Suprapubic skin (tissue), 4 donors: ENCODE data around the gene CRISP2. TPM values are rescaled to one million over a fixed set of nuclear protein-coding genes. Genes with fewer than 3 reads are reported as not detected.

Experiments
- DNase-seq, 2 donors: peaks; one replicate each; pipeline ENCODE4 v3.0.0-alpha.2; 2019; ENCODE audit warnings: low spot score in 2 of 2
- H3K27ac ChIP-seq: fragments of 200-600 bp; sonication (generic); one replicate; pipeline ENCODE4 v1.5.1; 2019
- H3K27me3 ChIP-seq: fragments of 200-600 bp; sonication (generic); one replicate; pipeline ENCODE4 v1.5.1; 2019
- H3K36me3 ChIP-seq: fragments of 200-600 bp; sonication (generic); one replicate; pipeline ENCODE4 v1.5.1; 2019
- H3K4me1 ChIP-seq: fragments of 200-600 bp; sonication (generic); one replicate; pipeline ENCODE4 v1.5.1; 2019
- H3K4me3 ChIP-seq: fragments of 200-600 bp; sonication (generic); one replicate; pipeline ENCODE4 v1.5.1; 2019; ENCODE audit warnings: mild to moderate bottlenecking
- H3K9me3 ChIP-seq: fragments of 200-600 bp; sonication (generic); one replicate; pipeline ENCODE4 v1.5.1; 2019
- EP300 ChIP-seq: sonication (generic); formaldehyde crosslinking; IDR thresholded peaks from one replicate; pipeline ENCODE4 v1.6.1; 2017; ENCODE audit warnings: antibody characterized with exemption
- POLR2A ChIP-seq, 2 donors: fragments of 450-650 bp; IDR thresholded peaks; one replicate each; pipeline ENCODE4 v1.6.1; 2017; ENCODE audit warnings: antibody characterized with exemption in 2 of 2, mild to moderate bottlenecking in 2 of 2, moderate library complexity in 2 of 2
- POLR2AphosphoS5 ChIP-seq, 3 donors: sonication (generic); formaldehyde crosslinking; IDR thresholded peaks; one replicate each; pipeline ENCODE4 v1.6.1; 2017; ENCODE audit warnings: antibody characterized with exemption in 3 of 3
- whole genome bisulfite sequencing: methylation state at CpG from one replicate; pipeline ENCODE4 v1.1.5; 2018; 5-methylcytosine and 5-hydroxymethylcytosine counted together
- total RNA-seq, 4 donors: library from RNA; depleted of rRNA; stranded (reverse); fragments of >200 nt; gene quantifications; one replicate each; pipeline ENCODE4 v1.1.0, GENCODE V29; 2016
- TF ChIP-seq, protein P1 (sequence below), 2 donors: fragments of 200-600 bp in 1 of 2; fragments of 450-650 bp in 1 of 2; sonication (generic) in 1 of 2; IDR thresholded peaks; one replicate each; pipeline ENCODE4 v1.5.1; 2016 to 2019; ENCODE audit warnings: antibody characterized with exemption in 2 of 2, mild to moderate bottlenecking in 1 of 2, moderate library complexity in 1 of 2

CRISP2 gene
- total RNA-seq, 4 donors from 2014 or later, result 0.59 TPM; not detected in 3

GRCh38 chr6:49662231-49662891 is 51.0 kb downstream of the CRISP2 start:
- 80% methylated on average over 1 of the region's 1 CpG for WGBS
- no peak for DNase-seq
- Histone ChIP-seq H3K4me3 (no peak overlapping the region), H3K4me1 (no peaks in the 10 kb centered on the region), H3K36me3 (no peaks in the 10 kb centered on the region), H3K27me3 (no peaks in the 10 kb centered on the region), H3K27ac (no peak overlapping the region), H3K9me3 (no peaks in the 10 kb centered on the region)
- TF ChIP-seq POLR2A (IDR thresholded peaks at IDR 0.05) (no peak), POLR2AphosphoS5 (IDR thresholded peaks at IDR 0.05) (no peak), EP300 (no peak)
- TF ChIP-seq, protein P1, sequence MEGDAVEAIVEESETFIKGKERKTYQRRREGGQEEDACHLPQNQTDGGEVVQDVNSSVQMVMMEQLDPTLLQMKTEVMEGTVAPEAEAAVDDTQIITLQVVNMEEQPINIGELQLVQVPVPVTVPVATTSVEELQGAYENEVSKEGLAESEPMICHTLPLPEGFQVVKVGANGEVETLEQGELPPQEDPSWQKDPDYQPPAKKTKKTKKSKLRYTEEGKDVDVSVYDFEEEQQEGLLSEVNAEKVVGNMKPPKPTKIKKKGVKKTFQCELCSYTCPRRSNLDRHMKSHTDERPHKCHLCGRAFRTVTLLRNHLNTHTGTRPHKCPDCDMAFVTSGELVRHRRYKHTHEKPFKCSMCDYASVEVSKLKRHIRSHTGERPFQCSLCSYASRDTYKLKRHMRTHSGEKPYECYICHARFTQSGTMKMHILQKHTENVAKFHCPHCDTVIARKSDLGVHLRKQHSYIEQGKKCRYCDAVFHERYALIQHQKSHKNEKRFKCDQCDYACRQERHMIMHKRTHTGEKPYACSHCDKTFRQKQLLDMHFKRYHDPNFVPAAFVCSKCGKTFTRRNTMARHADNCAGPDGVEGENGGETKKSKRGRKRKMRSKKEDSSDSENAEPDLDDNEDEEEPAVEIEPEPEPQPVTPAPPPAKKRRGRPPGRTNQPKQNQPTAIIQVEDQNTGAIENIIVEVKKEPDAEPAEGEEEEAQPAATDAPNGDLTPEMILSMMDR (IDR thresholded peaks at IDR 0.05), result no peak

- TF ChIP-seq POLR2A (IDR thresholded peaks at IDR 0.05) (no peak), EP300 (no peak), POLR2AphosphoS5 (IDR thresholded peaks at IDR 0.05) (no peak)
- TF ChIP-seq, protein P1 (IDR thresholded peaks at IDR 0.05), result no peak
- no peaks in the 10 kb centered on the region for H3K9me3 ChIP-seq
- no peaks in the 10 kb centered on the region for H3K27me3 ChIP-seq
- no peak overlapping the region for H3K27ac ChIP-seq
- H3K36me3 ChIP-seq, result no peaks in the 10 kb centered on the region
- H3K4me3 ChIP-seq, result no peak overlapping the region
- H3K4me1 ChIP-seq, result no peaks in the 10 kb centered on the region
- WGBS, result 100% methylated on average over 1 of the region's 1 CpG
- DNase-seq, result no peak
These were observed 59.4 kb downstream of the CRISP2 start for GRCh38 chr6:49653942-49654341.

DNA sequence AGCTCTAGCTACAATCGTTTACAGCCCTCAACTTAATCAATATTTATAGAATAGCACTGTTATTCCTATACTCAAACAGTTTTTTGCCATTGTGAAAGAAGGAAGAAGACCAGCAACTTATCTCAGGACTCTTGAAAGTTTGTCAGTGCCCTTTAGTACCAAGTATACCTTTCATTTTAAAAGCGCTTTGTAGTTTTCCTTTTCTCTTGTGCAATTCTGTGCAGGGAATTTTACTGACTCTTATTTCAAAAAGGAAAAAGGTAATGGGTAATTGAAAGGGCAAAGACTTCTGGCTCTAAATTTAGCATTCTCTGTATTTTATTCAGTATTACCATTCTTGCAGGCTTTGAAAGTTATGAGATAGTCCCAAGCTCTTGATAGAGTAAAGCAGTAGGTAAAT is 59.9 kb downstream of the CRISP2 start:
- no peak for DNase-seq
- Histone ChIP-seq H3K27me3 (no peaks in the 10 kb centered on the region), H3K27ac (no peak overlapping the region), H3K9me3 (no peaks in the 10 kb centered on the region), H3K36me3 (no peaks in the 10 kb centered on the region), H3K4me3 (no peak overlapping the region), H3K4me1 (no peaks in the 10 kb centered on the region)
- TF ChIP-seq, protein P1 (IDR thresholded peaks at IDR 0.05), result no peak
- TF ChIP-seq EP300, result no peak
- no peak for TF ChIP-seq POLR2AphosphoS5 (IDR thresholded peaks at IDR 0.05)
- TF ChIP-seq POLR2A (IDR thresholded peaks at IDR 0.05), result no peak
- WGBS, result 87% methylated on average over 2 of the region's 2 CpGs

DNA sequence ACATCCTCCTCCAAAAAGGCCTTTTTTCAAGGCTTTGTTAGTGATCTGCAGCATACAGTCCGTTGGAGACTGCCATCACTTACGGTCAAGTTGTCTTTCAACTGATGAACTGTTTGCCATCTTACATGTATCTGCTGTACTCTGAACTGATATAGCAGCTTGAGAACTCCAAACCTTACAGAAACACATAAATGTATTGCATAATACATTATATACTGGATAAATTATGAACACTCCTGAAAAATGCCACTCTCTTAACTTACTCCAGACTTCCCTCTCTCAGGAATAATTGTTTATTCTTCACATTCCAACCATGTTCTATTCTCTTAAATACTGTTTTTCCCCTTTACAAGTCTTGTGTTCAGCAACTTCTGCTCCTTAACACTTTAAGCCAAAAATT is 62.1 kb downstream of the CRISP2 start:
- no peak for DNase-seq
- Histone ChIP-seq H3K27ac (no peak overlapping the region), H3K4me1 (no peaks in the 10 kb centered on the region), H3K27me3 (no peaks in the 10 kb centered on the region), H3K36me3 (no peaks in the 10 kb centered on the region), H3K4me3 (no peak overlapping the region), H3K9me3 (no peaks in the 10 kb centered on the region)
- WGBS, result 79% methylated on average over 2 of the region's 2 CpGs
- TF ChIP-seq POLR2A (IDR thresholded peaks at IDR 0.05) (no peak), POLR2AphosphoS5 (IDR thresholded peaks at IDR 0.05) (no peak), EP300 (no peak)
- TF ChIP-seq, protein P1 (IDR thresholded peaks at IDR 0.05), result no peak

GRCh38 chr6:49649988-49650387 is 63.4 kb downstream of the CRISP2 start:
- no peak for DNase-seq
- 69% methylated on average over 1 of the region's 1 CpG for WGBS
- no peak for TF ChIP-seq POLR2AphosphoS5 (IDR thresholded peaks at IDR 0.05)
- no peaks in the 10 kb centered on the region for H3K27me3 ChIP-seq
- H3K27ac ChIP-seq, result no peak overlapping the region
- no peaks in the 10 kb centered on the region for H3K9me3 ChIP-seq
- H3K4me3 ChIP-seq, result no peak overlapping the region
- no peaks in the 10 kb centered on the region for H3K36me3 ChIP-seq
- no peaks in the 10 kb centered on the region for H3K4me1 ChIP-seq

DNA sequence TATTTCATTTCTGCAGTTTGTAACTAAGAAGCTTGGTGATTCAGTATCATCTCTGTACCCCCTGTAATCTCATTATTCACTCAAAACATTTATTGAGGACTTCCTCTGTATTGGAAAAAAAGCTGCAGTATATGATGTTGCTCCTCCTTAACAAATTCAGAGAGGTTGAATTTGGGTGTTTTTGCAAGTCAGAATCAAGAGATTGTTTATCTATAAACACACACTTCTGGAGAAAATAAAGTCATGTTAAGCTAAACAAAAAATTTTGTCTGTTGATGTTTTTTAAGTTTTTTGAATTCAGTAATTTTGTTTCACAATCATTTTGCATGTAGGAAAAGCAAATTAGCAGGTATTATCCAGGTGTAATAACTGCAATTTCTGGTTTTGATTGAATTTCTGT is 65.3 kb downstream of the CRISP2 start:
- Histone ChIP-seq H3K27me3 (no peaks in the 10 kb centered on the region), H3K4me3 (no peak overlapping the region), H3K27ac (no peak overlapping the region), H3K9me3 (no peaks in the 10 kb centered on the region), H3K36me3 (no peaks in the 10 kb centered on the region), H3K4me1 (no peaks in the 10 kb centered on the region)
- no peak for DNase-seq
- TF ChIP-seq POLR2AphosphoS5 (IDR thresholded peaks at IDR 0.05) (no peak), POLR2A (IDR thresholded peaks at IDR 0.05) (no peak), EP300 (no peak)
- TF ChIP-seq, protein P1 (IDR thresholded peaks at IDR 0.05), result no peak
